DOHH2 (cell line): ENCODE measurements around the gene STARD3.

Source experiments
- H3F3A ChIP-seq: fragments of 200-600 bp; sonication (generic), shearing (Covaris generic); 2 replicates; pipeline ENCODE4 v1.6.0; 2016; ENCODE audit warnings: antibody characterized with exemption, mild to moderate bottlenecking; ENCODE audit not compliant: control insufficient read depth, insufficient read depth
- H3K27ac ChIP-seq: fragments of 200-600 bp; sonication (generic); 2 replicates; pipeline ENCODE4 v1.5.1; 2014; ENCODE audit warnings: low read depth, mild to moderate bottlenecking, low read length, moderate library complexity
- H3K27me3 ChIP-seq: fragments of 200-600 bp; sonication (generic); 2 replicates; pipeline ENCODE4 v1.6.1; 2014; ENCODE audit warnings: mild to moderate bottlenecking, low read length, mixed read lengths; ENCODE audit not compliant: control insufficient read depth
- H3K36me3 ChIP-seq: fragments of 200-600 bp; sonication (generic); 2 replicates; pipeline ENCODE4 v1.6.1; 2014; ENCODE audit warnings: mild to moderate bottlenecking, low read length, moderate library complexity, mixed read lengths; ENCODE audit not compliant: control insufficient read depth
- H3K4me1 ChIP-seq: fragments of 200-600 bp; sonication (generic); 2 replicates; pipeline ENCODE4 v1.6.1; 2014; ENCODE audit warnings: mild to moderate bottlenecking, low read length, mixed read lengths; ENCODE audit not compliant: control insufficient read depth
- H3K4me2 ChIP-seq: fragments of 200-600 bp; sonication (generic); 2 replicates; pipeline ENCODE4 v1.6.0; 2014; ENCODE audit warnings: mild to moderate bottlenecking, low read length, moderate library complexity
- H3K4me3 ChIP-seq: fragments of 200-600 bp; sonication (generic); 2 replicates; pipeline ENCODE4 v1.5.1; 2014; ENCODE audit warnings: mild to moderate bottlenecking, low read length, mixed read lengths
- H3K79me2 ChIP-seq: fragments of 200-600 bp; sonication (generic); 2 replicates; pipeline ENCODE4 v1.6.1; 2014; ENCODE audit warnings: mild to moderate bottlenecking, low read length, mixed read lengths; ENCODE audit not compliant: control insufficient read depth
- H3K9me2 ChIP-seq: fragments of 200-600 bp; sonication (generic); replicated peaks from 2 replicates; pipeline ENCODE4 v1.6.1; 2014; ENCODE audit warnings: mild to moderate bottlenecking, low read length, mixed read lengths; ENCODE audit not compliant: control insufficient read depth
- H3K9me3 ChIP-seq: fragments of 200-600 bp; sonication (generic); 2 replicates; pipeline ENCODE4 v1.6.1; 2014; ENCODE audit warnings: antibody characterized with exemption, low read length, mixed read lengths; ENCODE audit not compliant: control insufficient read depth, insufficient read depth
- H4K20me1 ChIP-seq: fragments of 200-600 bp; sonication (generic); 2 replicates; pipeline ENCODE4 v1.6.0; 2014; ENCODE audit warnings: low read depth, mild to moderate bottlenecking, antibody characterized with exemption, low read length, moderate library complexity; ENCODE audit not compliant: control insufficient read depth, insufficient read depth
- CTCF ChIP-seq: fragments of 200-600 bp; sonication (generic); IDR thresholded peaks from one replicate; pipeline ENCODE4 v1.5.1; 2014; ENCODE audit warnings: antibody characterized with exemption, mild to moderate bottlenecking, low read depth, low read length; ENCODE audit not compliant: poor library complexity, severe bottlenecking
- EZH2phosphoT487 ChIP-seq: fragments of 200-600 bp; sonication (generic); IDR thresholded peaks from 2 replicates; pipeline ENCODE4 v1.6.1; 2017; ENCODE audit warnings: borderline replicate concordance, mild to moderate bottlenecking, antibody characterized with exemption, low read length, moderate library complexity, mixed read lengths

STARD3 gene

DNA sequence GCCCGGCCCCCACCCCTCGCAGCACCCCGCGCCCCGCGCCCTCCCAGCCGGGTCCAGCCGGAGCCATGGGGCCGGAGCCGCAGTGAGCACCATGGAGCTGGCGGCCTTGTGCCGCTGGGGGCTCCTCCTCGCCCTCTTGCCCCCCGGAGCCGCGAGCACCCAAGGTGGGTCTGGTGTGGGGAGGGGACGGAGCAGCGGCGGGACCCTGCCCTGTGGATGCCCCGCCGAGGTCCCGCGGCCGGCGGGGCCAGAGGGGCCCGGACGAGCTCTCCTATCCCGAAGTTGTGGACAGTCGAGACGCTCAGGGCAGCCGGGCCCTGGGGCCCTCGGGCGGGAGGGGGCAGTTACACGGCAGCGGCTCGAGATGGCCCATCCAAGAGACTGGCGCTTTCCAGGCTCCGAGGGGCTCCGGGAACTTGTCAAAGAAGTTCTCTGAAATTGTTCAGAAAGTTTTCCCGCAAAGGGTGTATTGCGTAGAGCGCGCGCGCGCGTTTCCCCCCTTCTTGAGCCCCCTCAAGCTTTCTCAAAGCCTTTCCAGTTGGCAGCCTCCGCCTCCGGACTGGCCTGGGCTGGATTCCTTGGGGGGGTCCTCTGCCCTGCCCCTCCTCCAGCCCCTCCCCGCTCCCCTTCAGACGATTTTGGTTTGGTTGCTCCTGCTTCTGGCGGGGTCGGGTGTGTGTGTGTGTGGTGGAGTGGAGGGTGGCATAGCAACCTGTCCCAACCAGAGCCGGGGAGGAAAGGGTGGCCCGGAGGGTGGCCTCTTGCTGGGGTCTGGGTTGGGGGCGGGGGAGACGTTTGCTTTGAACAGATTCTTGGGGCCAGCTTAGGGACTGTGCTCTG is 63.4 kb downstream of the STARD3 start:
- Histone ChIP-seq H3K36me3 (no peaks in the 10 kb centered on the region), H3F3A (0 out of 2 replicates have a peak, but pooled peaks cover 2% of the 10 kb centered on the region), H3K27ac (no peak overlapping the region), H3K4me3 (no peak overlapping the region), H3K27me3 (peaks cover 19% of the 10 kb centered on the region), H3K9me3 (no peaks in the 10 kb centered on the region), H3K79me2 (no peaks in the 10 kb centered on the region), H3K4me2 (no peak overlapping the region), H4K20me1 (no peaks in the 10 kb centered on the region), H3K4me1 (peaks cover 4% of the 10 kb centered on the region; the same call in 1 of the 2 replicates), H3K9me2 (no peaks in the 10 kb centered on the region)
- TF ChIP-seq CTCF (no peak), EZH2phosphoT487 (no peak)

GRCh38 chr17:39701012-39701783 is 64.3 kb downstream of the STARD3 start:
- no peaks in the 10 kb centered on the region for H3K9me2 ChIP-seq
- no peaks in the 10 kb centered on the region for H3K79me2 ChIP-seq
- 0 out of 2 replicates have a peak, but pooled peaks cover 2% of the 10 kb centered on the region for H3F3A ChIP-seq
- no peaks in the 10 kb centered on the region for H3K9me3 ChIP-seq
- no peaks in the 10 kb centered on the region for H3K36me3 ChIP-seq
- peaks cover 19% of the 10 kb centered on the region for H3K27me3 ChIP-seq
- no peak overlapping the region for H3K27ac ChIP-seq
- no peak overlapping the region for H3K4me3 ChIP-seq
- H4K20me1 ChIP-seq = no peaks in the 10 kb centered on the region
- no peak for TF ChIP-seq EZH2phosphoT487
- no peak for TF ChIP-seq CTCF
- H3K4me1 ChIP-seq = peaks cover 4% of the 10 kb centered on the region; the same call in 1 of the 2 replicates
- no peak overlapping the region for H3K4me2 ChIP-seq

DNA sequence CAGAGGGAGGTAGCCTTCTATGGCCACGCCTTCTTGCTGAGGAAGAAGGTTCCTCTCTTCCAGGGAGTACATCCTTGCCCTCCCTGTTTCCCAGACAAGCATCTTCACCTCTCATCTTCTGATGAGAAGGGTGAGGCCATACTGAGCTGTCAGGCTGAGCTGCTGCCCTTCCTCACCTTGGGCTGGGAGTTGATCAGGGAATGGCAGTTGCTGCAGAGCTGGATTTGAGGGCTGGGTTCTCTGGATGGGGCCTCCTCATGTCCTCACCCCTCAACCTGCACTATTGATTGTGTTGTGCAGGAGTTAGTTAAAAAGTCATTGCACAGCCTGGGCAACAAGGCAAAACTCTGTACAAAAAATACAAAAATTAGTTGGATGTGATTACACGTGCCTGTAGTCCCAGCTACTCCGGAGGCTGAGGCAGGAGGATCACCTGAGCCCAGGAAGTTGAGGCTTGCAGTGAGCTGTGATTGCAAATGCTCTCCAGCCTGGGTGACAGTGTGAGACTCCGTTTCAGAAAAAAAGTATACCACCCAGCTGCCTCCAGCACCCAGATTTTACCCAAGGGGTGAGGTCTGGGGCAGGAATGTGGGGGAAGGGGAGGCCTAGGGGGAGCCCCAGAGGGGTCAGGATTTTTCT is 65.0 kb downstream of the STARD3 start:
- Histone ChIP-seq H3K4me1 (peaks cover 6% of the 10 kb centered on the region), H3K9me3 (no peaks in the 10 kb centered on the region), H3K4me2 (no peak overlapping the region), H3K27me3 (peaks cover 19% of the 10 kb centered on the region), H3K9me2 (no peaks in the 10 kb centered on the region), H3F3A (0 out of 2 replicates have a peak, but pooled peaks cover 2% of the 10 kb centered on the region), H4K20me1 (no peaks in the 10 kb centered on the region), H3K27ac (no peak overlapping the region), H3K79me2 (no peaks in the 10 kb centered on the region), H3K36me3 (no peaks in the 10 kb centered on the region), H3K4me3 (no peak overlapping the region)
- TF ChIP-seq CTCF (no peak), EZH2phosphoT487 (no peak)
